ENCODE results near the gene GNB4. TPM values are rescaled to one million over a fixed set of nuclear protein-coding genes. Genes with fewer than 3 reads are reported as not detected.

Gene GNB4
- total RNA-seq, 1 experiment from 2014 or later, result 19.4 TPM

DNA sequence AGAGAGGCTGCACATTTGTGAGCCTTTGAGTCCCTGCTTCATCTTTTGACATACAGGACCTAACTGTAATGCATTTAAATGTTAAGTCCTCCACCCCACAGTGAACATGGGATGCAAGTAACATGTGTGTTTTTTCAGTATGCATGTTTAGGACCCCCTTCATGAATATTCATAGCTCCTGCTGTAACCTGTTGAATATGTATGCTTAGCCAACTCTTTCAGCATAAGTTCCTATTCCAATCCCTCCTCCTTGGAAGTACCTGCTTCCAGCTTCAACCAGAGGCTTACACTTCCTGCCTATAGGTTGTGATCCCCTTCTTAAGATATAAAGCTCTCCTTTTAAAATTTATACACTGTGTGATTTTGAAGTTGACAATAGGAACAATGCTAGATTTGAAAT, 36.9 kb upstream of the GNB4 start:
- no peaks in the 10 kb centered on the region for H3K4me1 ChIP-seq (replicated peaks; ENCODE audit: insufficient read depth)
- intact Hi-C loops (cut with micrococcal nuclease; ENCODE audit: unreplicated experiment), result no loop called here
- BruUV-seq (replicated peaks), result no TSS peak
- H4K20me1 ChIP-seq (ENCODE audit: insufficient read depth), result no peaks in the 10 kb centered on the region
- H3K27me3 ChIP-seq (ENCODE audit: insufficient read depth, low read depth), result no peaks in the 10 kb centered on the region
- H3K4me2 ChIP-seq, result no peak overlapping the region
- no peaks in the 10 kb centered on the region for H3K79me2 ChIP-seq (ENCODE audit: low read depth)
- DNase-seq, result no peak
- no peaks in the 10 kb centered on the region for H3K36me3 ChIP-seq (ENCODE audit: low read depth)
- no peak overlapping the region for H3K4me3 ChIP-seq
- H3K9me2 ChIP-seq (ENCODE audit: insufficient read depth), result no peaks in the 10 kb centered on the region
- no peak overlapping the region for H3K27ac ChIP-seq
- TF ChIP-seq, protein P1, sequence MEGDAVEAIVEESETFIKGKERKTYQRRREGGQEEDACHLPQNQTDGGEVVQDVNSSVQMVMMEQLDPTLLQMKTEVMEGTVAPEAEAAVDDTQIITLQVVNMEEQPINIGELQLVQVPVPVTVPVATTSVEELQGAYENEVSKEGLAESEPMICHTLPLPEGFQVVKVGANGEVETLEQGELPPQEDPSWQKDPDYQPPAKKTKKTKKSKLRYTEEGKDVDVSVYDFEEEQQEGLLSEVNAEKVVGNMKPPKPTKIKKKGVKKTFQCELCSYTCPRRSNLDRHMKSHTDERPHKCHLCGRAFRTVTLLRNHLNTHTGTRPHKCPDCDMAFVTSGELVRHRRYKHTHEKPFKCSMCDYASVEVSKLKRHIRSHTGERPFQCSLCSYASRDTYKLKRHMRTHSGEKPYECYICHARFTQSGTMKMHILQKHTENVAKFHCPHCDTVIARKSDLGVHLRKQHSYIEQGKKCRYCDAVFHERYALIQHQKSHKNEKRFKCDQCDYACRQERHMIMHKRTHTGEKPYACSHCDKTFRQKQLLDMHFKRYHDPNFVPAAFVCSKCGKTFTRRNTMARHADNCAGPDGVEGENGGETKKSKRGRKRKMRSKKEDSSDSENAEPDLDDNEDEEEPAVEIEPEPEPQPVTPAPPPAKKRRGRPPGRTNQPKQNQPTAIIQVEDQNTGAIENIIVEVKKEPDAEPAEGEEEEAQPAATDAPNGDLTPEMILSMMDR (conservative IDR thresholded peaks at IDR 0.05), result no peak
- no peak for TF ChIP-seq EZH2 (IDR thresholded peaks at IDR 0.05; ENCODE audit: low read depth)
- H3F3A ChIP-seq (ENCODE audit: insufficient read depth, low read depth), result no peaks in the 10 kb centered on the region
- CTCF ChIA-PET, result no interaction called here
- no peak overlapping the region for H2AFZ ChIP-seq
- POLR2A ChIA-PET (ENCODE audit: unreplicated experiment), result no interaction called here
- no peaks in the 10 kb centered on the region for H3K9me3 ChIP-seq (ENCODE audit: insufficient read depth, low read depth)

DNA sequence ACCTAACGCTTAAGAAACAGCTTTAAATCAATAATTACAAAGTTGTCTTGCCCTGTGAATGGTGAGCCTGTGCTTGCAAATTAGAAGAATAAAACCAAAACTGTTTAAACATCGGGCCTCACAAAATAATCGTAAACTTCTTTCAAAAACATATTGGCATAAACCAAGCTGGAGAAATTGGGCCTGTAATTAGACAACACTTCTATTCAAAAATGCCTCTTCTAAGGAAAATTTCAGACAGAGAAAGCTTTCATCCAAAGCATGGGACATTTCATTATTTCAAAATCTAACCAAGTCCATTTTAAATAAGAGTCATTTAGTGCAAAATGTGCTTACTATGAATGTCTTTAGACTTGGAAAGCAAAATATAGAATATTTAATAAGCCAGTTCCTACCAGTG, 35.5 kb upstream of the GNB4 start:
- Histone ChIP-seq H3K27ac (no peak overlapping the region), H3F3A (ENCODE audit: insufficient read depth, low read depth) (no peaks in the 10 kb centered on the region), H3K4me1 (replicated peaks; ENCODE audit: insufficient read depth) (no peaks in the 10 kb centered on the region), H3K27me3 (ENCODE audit: insufficient read depth, low read depth) (no peaks in the 10 kb centered on the region), H3K9me2 (ENCODE audit: insufficient read depth) (no peaks in the 10 kb centered on the region), H3K9me3 (ENCODE audit: insufficient read depth, low read depth) (no peaks in the 10 kb centered on the region), H3K4me2 (no peak overlapping the region), H3K79me2 (ENCODE audit: low read depth) (no peaks in the 10 kb centered on the region), H3K4me3 (no peak overlapping the region), H2AFZ (no peak overlapping the region), H4K20me1 (ENCODE audit: insufficient read depth) (no peaks in the 10 kb centered on the region), H3K36me3 (ENCODE audit: low read depth) (no peaks in the 10 kb centered on the region)
- no peak for TF ChIP-seq EZH2 (IDR thresholded peaks at IDR 0.05; ENCODE audit: low read depth)
- TF ChIP-seq, protein P1 (conservative IDR thresholded peaks at IDR 0.05), result no peak
- BruUV-seq (replicated peaks), result no TSS peak
- ChIA-PET CTCF (no interaction called here), POLR2A (ENCODE audit: unreplicated experiment) (no interaction called here)
- DNase-seq, result no peak
- intact Hi-C loops (cut with micrococcal nuclease; ENCODE audit: unreplicated experiment), result no loop called here

DNA sequence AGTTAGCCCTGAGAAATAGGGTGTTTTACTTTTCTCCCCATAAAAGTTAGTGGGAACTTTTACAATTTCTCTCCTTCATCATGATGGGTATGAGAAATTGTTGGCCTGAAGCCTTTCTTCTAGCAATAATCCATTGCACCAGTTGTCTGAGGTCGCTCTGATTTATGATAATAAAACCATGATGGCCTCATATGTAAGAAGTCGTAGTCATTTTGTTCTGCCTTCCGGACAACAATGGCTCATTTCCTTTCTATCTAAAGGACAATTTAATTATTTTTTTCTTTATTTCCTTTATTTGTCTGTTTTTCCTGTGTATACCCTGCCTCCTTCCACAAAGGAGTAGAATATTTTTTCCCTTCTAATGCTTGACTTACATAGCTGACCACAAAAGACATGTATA, 31.6 kb upstream of the GNB4 start:
- H3K27ac ChIP-seq, result no peak overlapping the region
- DNase-seq, result no peak
- BruUV-seq (replicated peaks), result no TSS peak
- ChIA-PET POLR2A (ENCODE audit: unreplicated experiment) (no interaction called here), CTCF (no interaction called here)
- H3K27me3 ChIP-seq (ENCODE audit: insufficient read depth, low read depth), result no peaks in the 10 kb centered on the region
- H3F3A ChIP-seq (ENCODE audit: insufficient read depth, low read depth), result no peaks in the 10 kb centered on the region
- H3K79me2 ChIP-seq (ENCODE audit: low read depth), result no peaks in the 10 kb centered on the region
- no peaks in the 10 kb centered on the region for H4K20me1 ChIP-seq (ENCODE audit: insufficient read depth)
- H3K9me3 ChIP-seq (ENCODE audit: insufficient read depth, low read depth), result no peaks in the 10 kb centered on the region
- intact Hi-C loops (cut with micrococcal nuclease; ENCODE audit: unreplicated experiment), result no loop called here
- no peaks in the 10 kb centered on the region for H3K36me3 ChIP-seq (ENCODE audit: low read depth)
- no peak overlapping the region for H3K4me2 ChIP-seq
- no peaks in the 10 kb centered on the region for H3K9me2 ChIP-seq (ENCODE audit: insufficient read depth)
- H3K4me1 ChIP-seq (replicated peaks; ENCODE audit: insufficient read depth), result no peaks in the 10 kb centered on the region
- no peak overlapping the region for H3K4me3 ChIP-seq
- no peak overlapping the region for H2AFZ ChIP-seq
- TF ChIP-seq, protein P1 (conservative IDR thresholded peaks at IDR 0.05), result no peak
- TF ChIP-seq EZH2 (IDR thresholded peaks at IDR 0.05; ENCODE audit: low read depth), result no peak
